Nephron (organoid): ENCODE measurements around the gene DPH2.

Source experiments
- H3K27ac Mint-ChIP-seq, 3 experiments: 2 replicates each; pipeline ENCODE4 v1.8.0; 2020; ENCODE audit warnings: mixed read lengths in 3 of 3, mild to moderate bottlenecking in 2 of 3, moderate library complexity in 1 of 3
- H3K27me3 Mint-ChIP-seq: 2 replicates; pipeline ENCODE4 v1.8.0; 2021; ENCODE audit warnings: low read depth, mild to moderate bottlenecking, moderate library complexity, mixed read lengths
- H3K36me3 Mint-ChIP-seq: 2 replicates; pipeline ENCODE4 v1.8.0; 2020; ENCODE audit warnings: low read depth, mixed read lengths
- H3K4me1 Mint-ChIP-seq: 2 replicates; pipeline ENCODE4 v1.8.0; 2020; ENCODE audit warnings: mixed read lengths
- H3K4me3 Mint-ChIP-seq, 3 experiments: 2 replicates each; pipeline ENCODE4 v1.8.0; 2020; ENCODE audit warnings: mild to moderate bottlenecking in 3 of 3, mixed read lengths in 3 of 3, moderate library complexity in 2 of 3
- H3K9me3 Mint-ChIP-seq: 2 replicates; pipeline ENCODE4 v1.8.0; 2020; ENCODE audit warnings: mixed read lengths
- CTCF ChIP-seq, 3 experiments: fragments of 200-600 bp; sonication (generic); IDR thresholded peaks; one replicate each; pipeline ENCODE4 v1.5.0; 2021; ENCODE audit warnings: antibody characterized with exemption in 3 of 3; ENCODE audit not compliant: unreplicated experiment in 3 of 3

DPH2 gene

GRCh38 chr1:43973981-43974442 is 4.2 kb downstream of the DPH2 start:
- Mint-ChIP-seq H3K36me3 (peaks cover 25% of the 10 kb centered on the region), H3K9me3 (no peaks in the 10 kb centered on the region), H3K27ac (peak overlapping the region; percentile 15 to 85 (median 85)), H3K4me1 (peaks cover 57% of the 10 kb centered on the region), H3K4me3 (peak overlapping the region; percentile 94 to 95 (median 94)), H3K27me3 (no peaks in the 10 kb centered on the region)
- no peak for TF ChIP-seq CTCF (IDR thresholded peaks at IDR 0.05; ENCODE audit: unreplicated experiment in 3 of 3)

DNA sequence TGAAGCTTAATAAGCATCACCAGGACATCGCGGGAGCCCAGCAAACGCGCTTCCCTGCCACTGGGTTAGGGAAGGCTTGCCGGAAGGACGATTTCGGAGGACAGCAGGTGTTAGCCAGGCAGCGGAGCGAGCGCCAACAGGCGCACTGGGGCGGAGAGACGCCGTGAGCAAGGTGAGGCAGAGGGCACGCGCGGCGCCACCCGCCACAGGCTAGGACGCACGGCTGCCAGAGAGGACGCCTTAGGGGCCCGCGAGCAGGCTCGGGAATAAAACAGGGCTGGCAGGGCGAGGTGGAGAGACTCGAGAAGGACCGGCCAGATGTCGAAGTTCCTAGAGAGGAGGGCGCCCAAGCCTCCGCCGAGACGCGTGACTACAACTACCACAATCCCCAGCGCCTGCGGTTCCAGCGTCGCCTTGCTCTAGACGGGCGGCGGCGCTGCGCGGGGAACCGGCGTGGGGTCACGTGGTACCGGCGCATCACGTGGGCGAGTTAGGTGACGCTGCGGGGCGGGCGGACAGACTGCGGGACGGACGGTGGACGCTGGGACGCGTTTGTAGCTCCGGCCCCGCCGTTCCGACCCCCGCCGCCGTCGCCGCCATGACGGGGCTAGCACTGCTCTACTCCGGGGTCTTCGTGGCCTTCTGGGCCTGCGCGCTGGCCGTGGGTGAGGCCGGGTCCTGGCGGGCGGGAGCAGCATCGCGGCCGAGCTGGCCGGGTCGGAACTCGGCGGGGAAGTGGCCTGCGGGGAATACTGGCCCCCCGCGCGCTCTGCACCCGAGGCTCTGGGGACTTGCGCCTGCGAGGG is 4.8 kb downstream of the DPH2 start, which contains the start of gene ATP6V0B:
Gene ATP6V0B (plus strand): TSS at position 518 of the 806 bp plus-strand sequence. CDS start 81 bp downstream, at position 599.
- Mint-ChIP-seq H3K4me1 (peaks cover 55% of the 10 kb centered on the region), H3K27ac (peak within 1 kb of the TSS; percentile 15 to 86 (median 85)), H3K9me3 (no peaks in the 10 kb centered on the region), H3K27me3 (no peaks in the 10 kb centered on the region), H3K36me3 (peaks cover 25% of the 10 kb centered on the region), H3K4me3 (peak within 1 kb of the TSS; percentile 94 to 95 (median 94))
- TF ChIP-seq CTCF (IDR thresholded peaks at IDR 0.05; ENCODE audit: unreplicated experiment in 3 of 3): peak in 2 of 3 experiments; percentile 19

- H3K9me3 Mint-ChIP-seq: no peaks in the 10 kb centered on the region
- peak overlapping the region in 2 of 3 experiments; percentile 76 to 86 for H3K27ac Mint-ChIP-seq
- peaks cover 49% of the 10 kb centered on the region for H3K4me1 Mint-ChIP-seq
- peaks cover 25% of the 10 kb centered on the region for H3K36me3 Mint-ChIP-seq
- H3K27me3 Mint-ChIP-seq: no peaks in the 10 kb centered on the region
- H3K4me3 Mint-ChIP-seq: peak overlapping the region; percentile 94 to 95 (median 94)
- TF ChIP-seq CTCF (IDR thresholded peaks at IDR 0.05; ENCODE audit: unreplicated experiment in 3 of 3): no peak
Observed at GRCh38 chr1:43975249-43975961, 5.6 kb downstream of the DPH2 start.

GRCh38 chr1:43976045-43976444 is 6.2 kb downstream of the DPH2 start:
- Mint-ChIP-seq H3K27me3 (no peaks in the 10 kb centered on the region), H3K4me1 (peaks cover 48% of the 10 kb centered on the region), H3K9me3 (no peaks in the 10 kb centered on the region), H3K4me3 (peak overlapping the region; percentile 94 to 95 (median 94)), H3K36me3 (peaks cover 29% of the 10 kb centered on the region), H3K27ac (peak overlapping the region in 2 of 3 experiments; percentile 76 to 86)
- no peak for TF ChIP-seq CTCF (IDR thresholded peaks at IDR 0.05; ENCODE audit: unreplicated experiment in 3 of 3)

- TF ChIP-seq CTCF (IDR thresholded peaks at IDR 0.05; ENCODE audit: unreplicated experiment in 3 of 3): no peak
- Mint-ChIP-seq H3K36me3 (peaks cover 29% of the 10 kb centered on the region), H3K4me1 (peaks cover 48% of the 10 kb centered on the region), H3K9me3 (no peaks in the 10 kb centered on the region), H3K4me3 (peak overlapping the region; percentile 94 to 95 (median 94)), H3K27me3 (no peaks in the 10 kb centered on the region), H3K27ac (peak overlapping the region in 1 of 3 experiments; percentile 86)
Observed at GRCh38 chr1:43976890-43977289, 7.1 kb downstream of the DPH2 start.
